Epithelial cell of esophagus (primary cell): ENCODE data around the gene BLNK.

Source experiments
- DNase-seq: peaks from one replicate; pipeline ENCODE4 v3.0.0; 2010; ENCODE audit warnings: low read depth
- H3K4me3 ChIP-seq: 2 replicates; pipeline ENCODE4 v1.5.1; 2011; ENCODE audit warnings: mild to moderate bottlenecking, low read length, control low read depth
- TF ChIP-seq, protein P1 (sequence below): IDR thresholded peaks from 2 replicates; pipeline ENCODE4 v1.5.1; 2011; ENCODE audit warnings: low read depth, mild to moderate bottlenecking, low read length, control low read depth, inconsistent platforms; ENCODE audit not compliant: insufficient read depth; ENCODE audit errors: missing control alignments

BLNK gene

DNA sequence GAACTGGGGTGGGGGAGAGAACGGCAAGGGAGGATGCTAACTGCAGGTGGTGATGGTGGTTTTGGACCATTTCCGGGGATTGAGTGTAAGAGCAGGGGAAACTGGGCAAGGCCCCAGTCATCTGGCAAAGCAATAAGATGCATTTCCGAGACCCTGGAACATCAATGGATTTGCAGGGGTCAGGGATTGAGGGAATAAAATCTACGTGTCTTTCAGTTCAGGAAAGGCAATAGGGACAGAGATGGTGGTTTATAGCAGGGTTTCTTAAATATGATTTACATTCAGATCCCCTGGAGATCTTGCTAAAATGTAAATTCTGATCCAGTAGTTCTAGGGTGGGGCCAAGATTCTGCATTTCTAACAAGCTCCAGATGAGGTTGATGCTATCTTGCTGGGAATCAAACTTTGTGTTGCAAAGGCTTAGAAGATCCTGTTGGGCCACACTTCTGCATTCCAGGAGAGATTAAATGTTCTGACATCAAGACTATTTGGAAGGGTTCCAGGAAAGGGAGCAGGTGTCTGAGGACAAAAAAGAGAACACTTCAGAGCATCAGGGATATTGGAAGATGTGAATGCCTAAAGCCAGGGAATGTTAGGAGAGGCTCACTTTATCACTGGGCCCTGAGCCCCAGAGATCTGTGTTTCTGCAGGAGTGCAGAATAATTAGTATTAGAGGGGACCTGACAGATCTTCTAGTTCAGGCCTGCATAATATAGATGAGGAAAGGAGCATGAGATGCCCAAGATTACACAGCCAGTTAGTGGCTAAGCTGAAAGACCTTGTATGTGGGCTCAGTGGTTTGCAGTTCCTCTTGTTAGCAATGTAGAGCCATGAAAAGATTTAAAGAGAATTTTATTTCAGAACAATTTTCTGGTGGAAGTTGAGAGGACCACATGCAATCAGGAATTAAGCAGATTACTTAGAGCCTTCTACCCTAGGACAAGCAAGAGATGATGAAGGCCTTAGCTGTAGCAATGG, 32.4 kb downstream of the BLNK start:
- no peak overlapping the region for H3K4me3 ChIP-seq
- TF ChIP-seq, protein P1, sequence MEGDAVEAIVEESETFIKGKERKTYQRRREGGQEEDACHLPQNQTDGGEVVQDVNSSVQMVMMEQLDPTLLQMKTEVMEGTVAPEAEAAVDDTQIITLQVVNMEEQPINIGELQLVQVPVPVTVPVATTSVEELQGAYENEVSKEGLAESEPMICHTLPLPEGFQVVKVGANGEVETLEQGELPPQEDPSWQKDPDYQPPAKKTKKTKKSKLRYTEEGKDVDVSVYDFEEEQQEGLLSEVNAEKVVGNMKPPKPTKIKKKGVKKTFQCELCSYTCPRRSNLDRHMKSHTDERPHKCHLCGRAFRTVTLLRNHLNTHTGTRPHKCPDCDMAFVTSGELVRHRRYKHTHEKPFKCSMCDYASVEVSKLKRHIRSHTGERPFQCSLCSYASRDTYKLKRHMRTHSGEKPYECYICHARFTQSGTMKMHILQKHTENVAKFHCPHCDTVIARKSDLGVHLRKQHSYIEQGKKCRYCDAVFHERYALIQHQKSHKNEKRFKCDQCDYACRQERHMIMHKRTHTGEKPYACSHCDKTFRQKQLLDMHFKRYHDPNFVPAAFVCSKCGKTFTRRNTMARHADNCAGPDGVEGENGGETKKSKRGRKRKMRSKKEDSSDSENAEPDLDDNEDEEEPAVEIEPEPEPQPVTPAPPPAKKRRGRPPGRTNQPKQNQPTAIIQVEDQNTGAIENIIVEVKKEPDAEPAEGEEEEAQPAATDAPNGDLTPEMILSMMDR, result no peak
- DNase-seq, result peak; percentile 30

DNA sequence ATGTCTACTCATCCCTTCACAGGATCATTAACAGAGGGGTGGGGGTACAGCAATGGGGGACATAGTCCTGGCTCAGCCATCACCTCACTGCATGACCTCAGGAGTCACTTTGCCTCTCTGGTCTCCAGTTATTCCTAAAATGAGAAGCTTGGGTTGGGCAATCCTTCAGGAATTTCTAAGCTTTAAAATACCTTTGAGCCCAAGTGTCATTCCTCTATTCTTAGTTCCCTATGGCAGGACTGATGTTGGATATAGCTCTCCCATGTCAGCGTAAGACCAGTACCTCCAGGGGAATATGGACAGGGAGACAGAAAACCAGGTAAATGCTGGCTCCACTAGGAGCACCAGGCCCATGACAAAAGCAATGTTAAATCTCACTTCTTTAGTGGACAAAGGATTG, 34.5 kb downstream of the BLNK start:
- TF ChIP-seq, protein P1, result no peak
- DNase-seq, result no peak
- H3K4me3 ChIP-seq, result no peak overlapping the region

DNA sequence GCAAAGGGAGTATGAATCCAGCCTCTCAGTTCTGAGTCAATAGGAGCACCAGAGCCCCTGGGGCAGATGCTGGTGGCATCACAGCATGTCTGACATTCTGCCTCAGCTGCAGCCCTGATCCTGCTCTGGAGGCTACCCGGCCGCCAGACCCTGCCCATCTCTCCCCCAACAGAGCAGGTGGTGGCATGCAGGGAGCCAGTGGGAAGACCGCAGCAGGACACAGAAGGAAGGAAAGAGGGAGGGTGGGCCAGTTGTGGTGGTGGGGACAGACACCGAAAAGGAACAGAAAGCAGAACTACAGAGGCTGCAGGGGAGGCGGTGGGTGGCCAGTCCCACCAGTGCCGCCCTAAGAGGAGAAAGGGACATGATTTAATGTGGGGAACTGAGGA, 35.3 kb downstream of the BLNK start:
- no peak overlapping the region for H3K4me3 ChIP-seq
- DNase-seq, result no peak
- TF ChIP-seq, protein P1, result no peak

DNA sequence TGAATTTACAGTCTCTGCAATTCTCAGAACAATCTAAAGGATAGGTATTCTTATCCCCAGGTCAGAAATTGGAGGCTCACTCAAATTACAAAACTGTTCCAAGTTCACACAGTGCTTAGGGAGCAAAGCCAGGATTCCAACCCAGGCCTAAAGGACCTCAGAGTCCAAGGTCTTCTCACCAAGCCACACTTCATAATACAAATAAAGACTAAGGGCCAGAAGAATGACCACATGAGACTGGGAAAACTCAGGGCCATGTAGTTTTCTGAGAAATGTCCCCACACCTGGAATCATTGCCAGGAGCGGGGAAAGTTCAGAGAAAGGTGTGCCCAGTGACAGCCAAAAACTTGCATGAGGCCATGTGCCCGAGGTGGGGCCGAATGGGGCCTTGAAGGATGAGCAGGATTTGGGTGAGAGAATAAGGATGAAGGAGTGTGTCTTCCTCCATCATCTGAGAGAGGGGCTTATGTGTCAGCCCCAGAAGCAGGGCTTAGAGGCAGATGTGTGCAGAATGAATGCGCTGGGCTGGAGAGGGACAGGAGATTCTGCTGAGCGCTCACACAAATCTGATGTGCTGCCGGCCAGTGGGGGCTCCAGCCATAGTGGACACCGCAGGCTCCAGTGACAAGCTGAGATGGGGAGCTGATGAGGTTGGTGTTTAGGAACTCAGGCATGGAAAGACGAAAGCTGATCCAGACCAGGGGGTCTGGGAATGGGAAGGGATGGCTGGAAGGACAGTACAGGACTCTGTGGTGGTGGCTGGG, 35.9 kb downstream of the BLNK start:
- no peak for DNase-seq
- no peak overlapping the region for H3K4me3 ChIP-seq
- TF ChIP-seq, protein P1, result no peak

DNA sequence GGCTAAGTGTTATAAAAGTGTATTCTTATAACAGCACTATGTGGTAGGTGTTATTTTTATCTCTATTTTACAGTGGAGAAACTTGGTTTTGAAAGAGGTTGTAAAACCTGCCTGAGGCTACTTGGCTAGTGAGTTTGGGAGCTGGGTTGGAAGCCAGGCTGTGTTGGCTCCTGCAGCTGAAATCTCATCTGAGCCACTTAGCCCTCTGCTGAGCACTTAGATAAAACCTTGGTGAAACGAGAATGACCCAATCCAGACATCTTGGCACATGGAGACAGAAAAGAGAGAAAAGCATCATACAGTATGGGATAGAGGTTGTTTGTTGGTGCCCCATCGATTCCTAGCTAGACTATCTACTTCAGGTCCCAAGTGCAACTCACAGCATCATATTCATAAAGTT, 37.4 kb downstream of the BLNK start:
- H3K4me3 ChIP-seq, result no peak overlapping the region
- no peak for DNase-seq
- TF ChIP-seq, protein P1, result no peak

DNA sequence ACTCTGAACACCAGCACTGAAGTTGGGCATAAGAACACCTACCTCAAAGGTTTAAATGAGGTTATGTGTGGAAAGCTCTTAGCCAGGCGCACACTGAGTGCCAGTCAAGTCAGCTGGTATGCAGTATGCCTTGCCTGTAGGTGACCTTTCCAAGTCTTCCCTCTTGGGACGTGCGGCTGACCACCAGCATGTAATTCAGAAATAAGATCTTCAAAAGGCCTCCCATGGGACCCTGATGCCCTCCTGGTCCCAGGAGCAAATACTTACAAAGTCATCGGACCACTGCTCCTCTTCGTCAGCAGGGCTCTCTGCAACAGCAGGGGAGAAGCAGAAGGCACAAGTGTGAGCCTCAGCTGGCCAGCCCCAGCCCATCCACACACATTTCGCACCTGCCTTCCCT, 40.8 kb downstream of the BLNK start:
- no peak for DNase-seq
- no peak overlapping the region for H3K4me3 ChIP-seq
- TF ChIP-seq, protein P1, result no peak
